GM19193 (cell line): ENCODE results near the gene WDHD1.

ENCODE experiments used
- POLR2A ChIP-seq: IDR thresholded peaks from 4 replicates; pipeline ENCODE4 v1.6.1; 2011; ENCODE audit not compliant: insufficient read depth, insufficient read length; ENCODE audit errors: extremely low read depth

WDHD1 gene

GRCh38 chr14:54985156-54985555 lies 41.7 kb downstream of the WDHD1 start:
- TF ChIP-seq POLR2A = no peak

- no peak for TF ChIP-seq POLR2A
These were observed 45.2 kb downstream of the WDHD1 start for GRCh38 chr14:54981698-54982097.

DNA sequence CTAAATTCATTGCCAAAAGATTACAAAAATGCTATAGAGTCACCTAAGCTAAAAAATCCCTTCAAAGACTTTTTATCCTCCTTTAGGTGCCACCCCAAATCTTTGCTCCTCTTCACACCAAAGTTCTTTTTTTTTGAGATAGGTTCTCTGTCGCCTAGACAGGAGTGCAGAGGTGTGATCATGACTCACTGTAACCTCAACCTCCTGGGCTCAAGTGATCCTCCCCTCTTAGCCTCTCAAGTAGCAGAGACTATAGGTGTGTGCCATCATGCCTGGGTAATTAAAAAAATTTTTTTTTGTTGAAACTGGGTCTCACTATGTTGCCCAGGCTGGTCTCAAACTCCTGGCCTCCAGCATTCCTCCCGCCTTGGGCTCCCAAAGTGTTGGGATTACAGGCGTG lies 47.9 kb downstream of the WDHD1 start:
- TF ChIP-seq POLR2A = no peak

DNA sequence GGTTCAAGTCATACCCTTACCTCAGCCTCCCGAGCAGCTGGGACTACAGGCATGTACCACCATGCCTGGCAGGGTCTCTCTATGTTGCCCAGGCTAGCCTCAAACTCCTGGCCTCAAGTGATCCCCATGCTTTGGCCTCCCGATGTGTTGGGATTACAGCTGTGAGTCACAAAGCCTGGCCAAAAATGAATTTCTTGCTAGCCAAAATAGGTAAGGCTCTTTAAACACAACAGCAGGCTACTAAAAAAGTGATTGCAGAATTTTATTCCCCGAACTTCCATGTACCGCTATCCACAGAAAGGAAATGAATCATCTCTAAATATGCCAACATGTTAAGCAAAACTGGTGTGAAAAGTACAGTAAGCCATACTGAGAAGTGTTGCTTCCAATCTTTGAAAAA lies 50.6 kb downstream of the WDHD1 start:
- TF ChIP-seq POLR2A = no peak

DNA sequence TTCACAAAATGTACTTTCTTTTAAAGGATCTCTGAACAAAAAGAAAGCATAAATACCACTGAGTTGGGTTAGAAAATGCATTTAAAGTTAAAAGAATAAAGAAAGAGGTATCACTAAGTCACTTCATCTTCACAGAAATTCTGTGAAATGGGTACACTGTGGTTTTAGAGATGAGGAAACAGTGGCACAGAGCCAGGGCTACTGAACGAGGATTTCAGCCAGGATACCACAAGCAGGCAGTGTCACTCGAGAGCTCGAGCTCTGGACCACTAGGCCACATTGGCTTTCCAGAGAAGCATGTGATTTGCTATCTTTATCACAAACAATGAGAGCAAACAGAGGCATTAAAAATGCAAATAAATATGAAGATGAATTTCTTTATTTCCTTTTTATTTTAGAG lies 51.0 kb downstream of the WDHD1 start:
- TF ChIP-seq POLR2A = no peak

DNA sequence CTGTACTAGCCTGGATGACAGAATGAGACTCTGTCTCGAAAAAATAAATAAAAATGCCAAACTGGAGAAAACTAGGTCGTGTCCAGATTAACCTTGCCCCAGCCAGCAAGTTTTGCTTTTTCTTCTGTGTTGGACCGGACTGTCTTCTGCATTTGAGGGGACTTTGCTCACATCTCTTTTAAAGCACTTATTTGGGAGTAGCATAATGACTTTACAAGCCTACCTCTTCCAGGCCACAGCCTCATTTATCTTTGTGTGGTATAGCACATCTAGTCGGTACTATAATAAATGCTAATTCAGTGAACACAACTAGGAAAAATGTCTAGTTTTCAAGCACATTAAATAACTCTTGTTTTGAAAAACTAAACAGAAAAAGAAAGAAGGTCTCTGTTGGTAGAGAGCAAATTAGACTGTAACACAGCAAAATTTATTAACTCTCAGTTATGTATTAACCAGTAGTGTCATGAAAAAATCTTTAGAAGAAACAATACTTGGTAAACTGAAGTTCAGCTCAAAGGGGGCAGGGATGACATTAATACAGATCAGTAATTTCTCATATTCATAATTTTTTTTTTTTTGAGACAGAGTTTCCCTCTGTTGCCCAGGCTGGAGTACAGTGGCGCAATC lies 52.0 kb downstream of the WDHD1 start:
- no peak for TF ChIP-seq POLR2A

DNA sequence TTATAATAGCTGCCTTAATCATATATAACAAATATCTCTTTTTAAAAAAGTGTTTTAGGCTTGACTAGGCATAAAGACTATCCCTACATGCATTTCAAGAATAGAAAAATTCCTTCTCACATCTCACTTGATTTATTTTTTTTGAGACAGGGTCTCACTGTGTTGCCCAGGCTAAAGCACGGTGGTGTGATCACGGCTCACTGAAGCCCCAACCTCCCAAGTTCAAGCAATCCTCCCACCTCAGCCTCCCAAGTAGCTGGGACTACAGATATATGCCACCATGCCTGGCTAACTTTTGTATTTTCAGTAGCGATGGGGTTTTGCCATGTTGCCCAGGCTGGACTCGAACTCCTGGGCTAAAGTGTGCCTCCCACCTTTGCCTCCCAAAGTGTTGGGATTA lies 59.4 kb downstream of the WDHD1 start:
- no peak for TF ChIP-seq POLR2A

DNA sequence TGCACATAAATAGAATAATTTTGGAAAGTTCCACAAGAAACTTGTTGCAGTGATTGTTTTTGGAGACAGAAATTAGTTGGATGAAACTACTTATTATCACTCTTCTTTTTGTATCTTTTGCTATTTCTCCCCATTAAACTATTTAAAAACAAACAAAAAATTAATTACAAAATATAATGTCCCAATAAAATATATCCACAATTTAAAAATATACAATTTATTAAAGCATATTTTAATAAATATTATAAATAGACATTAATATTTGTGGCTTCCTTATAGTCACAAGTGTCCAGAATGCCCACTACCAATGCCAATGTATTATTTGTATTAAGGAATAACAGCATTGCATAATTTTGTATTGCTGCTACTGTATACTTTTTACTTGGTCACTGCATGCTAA lies 71.8 kb downstream of the WDHD1 start:
- no peak for TF ChIP-seq POLR2A

- TF ChIP-seq POLR2A = no peak
These were observed 79.7 kb downstream of the WDHD1 start for GRCh38 chr14:54947230-54947629.

- no peak for TF ChIP-seq POLR2A
These were observed 80.4 kb downstream of the WDHD1 start for GRCh38 chr14:54946500-54946899.

- TF ChIP-seq POLR2A = no peak
These were observed 82.0 kb downstream of the WDHD1 start for GRCh38 chr14:54944737-54945391.

- TF ChIP-seq POLR2A = no peak
These were observed 84.0 kb downstream of the WDHD1 start for GRCh38 chr14:54942913-54943312.

- TF ChIP-seq POLR2A = no peak
These were observed 90.1 kb downstream of the WDHD1 start for GRCh38 chr14:54936816-54937215.

DNA sequence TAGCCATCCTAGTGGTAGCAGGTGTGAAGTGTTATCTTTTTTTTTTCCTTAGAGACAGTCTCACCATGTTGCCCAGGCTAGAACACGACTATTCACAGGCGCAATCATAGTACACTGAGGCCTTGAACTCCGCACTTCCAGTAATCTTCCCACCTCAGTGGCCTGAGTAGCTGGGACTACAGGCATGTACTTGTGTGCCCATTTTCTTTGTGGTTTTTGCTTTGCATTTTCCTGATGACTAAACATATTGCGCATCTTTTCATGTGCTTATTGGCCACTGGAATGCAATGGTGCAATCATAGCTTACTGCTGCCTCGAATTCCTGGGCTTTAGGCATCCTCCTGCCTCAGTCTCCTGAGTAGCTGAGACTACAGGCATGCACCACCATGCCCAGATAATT lies 90.9 kb downstream of the WDHD1 start:
- TF ChIP-seq POLR2A = no peak

GRCh38 chr14:54935100-54935499 lies 91.8 kb downstream of the WDHD1 start:
- TF ChIP-seq POLR2A = no peak

DNA sequence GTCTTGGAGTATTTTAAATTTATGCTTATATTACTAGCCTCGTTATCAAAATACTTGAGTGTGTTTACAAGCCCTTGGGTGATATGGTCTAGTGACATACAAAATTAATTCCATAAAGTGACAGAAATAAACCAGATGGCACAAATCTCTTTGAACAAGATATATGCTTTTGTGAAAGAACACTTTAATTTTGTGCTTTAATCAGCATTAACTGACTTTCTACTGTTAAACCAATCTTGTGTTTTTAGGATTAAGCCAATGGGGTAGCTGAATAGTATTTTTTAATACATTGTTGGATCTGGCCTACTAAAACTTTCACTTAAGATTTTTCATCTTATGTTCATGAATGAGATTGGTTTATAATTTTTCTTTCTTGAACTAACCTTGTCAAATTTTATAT lies 93.9 kb downstream of the WDHD1 start:
- no peak for TF ChIP-seq POLR2A
